H9 (cell line): Measurements from ENCODE around the gene TMEM208. TPM values are rescaled to one million over a fixed set of nuclear protein-coding genes. Genes with fewer than 3 reads are reported as not detected.

Experiments used
- DNase-seq: peaks from one replicate; pipeline ENCODE4 v3.0.0-alpha.2; 2017
- H2AFZ ChIP-seq: one replicate; pipeline ENCODE4 v1.6.1; 2013; ENCODE audit warnings: mild to moderate bottlenecking, low read length, control low read depth, moderate library complexity
- H2AK5ac ChIP-seq: 2 replicates; pipeline ENCODE4 v1.6.1; 2013; ENCODE audit warnings: low read length, control low read depth, mixed read lengths; ENCODE audit not compliant: insufficient read length
- H2BK120ac ChIP-seq: one replicate; pipeline ENCODE4 v1.6.1; 2013; ENCODE audit warnings: low read depth, mild to moderate bottlenecking, low read length, control low read depth, inconsistent platforms; ENCODE audit not compliant: poor library complexity, severe bottlenecking
- H2BK12ac ChIP-seq: 2 replicates; pipeline ENCODE4 v1.6.1; 2013; ENCODE audit warnings: low read length, control low read depth, mixed read lengths, low read depth; ENCODE audit not compliant: insufficient read length
- H2BK15ac ChIP-seq: 2 replicates; pipeline ENCODE4 v1.6.1; 2013; ENCODE audit warnings: low read depth, low read length, control low read depth
- H2BK20ac ChIP-seq: one replicate; pipeline ENCODE4 v1.6.1; 2013; ENCODE audit warnings: low read depth, mild to moderate bottlenecking, low read length, control low read depth, inconsistent platforms; ENCODE audit not compliant: poor library complexity, severe bottlenecking
- H2BK5ac ChIP-seq: 2 replicates; pipeline ENCODE4 v1.6.1; 2013; ENCODE audit warnings: low read length, control low read depth, mixed read lengths; ENCODE audit not compliant: insufficient read length
- H3K14ac ChIP-seq: 2 replicates; pipeline ENCODE4 v1.6.1; 2013; ENCODE audit warnings: low read length, control low read depth; ENCODE audit not compliant: insufficient read depth
- H3K18ac ChIP-seq: 2 replicates; pipeline ENCODE4 v1.6.1; 2013; ENCODE audit warnings: low read depth, mild to moderate bottlenecking, mixed read lengths, low read length, control low read depth; ENCODE audit not compliant: insufficient read length
- H3K23ac ChIP-seq: 2 replicates; pipeline ENCODE4 v1.6.1; 2013; ENCODE audit warnings: low read length, control low read depth, mixed read lengths, low read depth; ENCODE audit not compliant: insufficient read length
- H3K23me2 ChIP-seq: 2 replicates; pipeline ENCODE4 v1.6.1; 2013; ENCODE audit warnings: low read depth, mild to moderate bottlenecking, mixed read lengths, low read length, control low read depth; ENCODE audit not compliant: insufficient read length, poor library complexity, severe bottlenecking
- H3K27ac ChIP-seq: 2 replicates; pipeline ENCODE4 v1.5.1; 2013; ENCODE audit warnings: low read length, control low read depth, mixed read lengths, low read depth; ENCODE audit not compliant: insufficient read length
- H3K27me3 ChIP-seq: 2 replicates; pipeline ENCODE4 v1.6.1; 2013; ENCODE audit warnings: low read length, control low read depth, inconsistent platforms; ENCODE audit not compliant: insufficient read depth
- H3K4ac ChIP-seq: 2 replicates; pipeline ENCODE4 v1.6.1; 2013; ENCODE audit warnings: low read depth, mild to moderate bottlenecking, control low read depth, inconsistent platforms, low read length, moderate library complexity
- H3K4me1 ChIP-seq: 2 replicates; pipeline ENCODE4 v1.6.1; 2013; ENCODE audit warnings: low read length, control low read depth, inconsistent platforms; ENCODE audit not compliant: insufficient read depth
- H3K4me2 ChIP-seq: 2 replicates; pipeline ENCODE4 v1.6.1; 2013; ENCODE audit warnings: low read length, control low read depth, mixed read lengths; ENCODE audit not compliant: insufficient read length, insufficient read depth
- H3K56ac ChIP-seq: 2 replicates; pipeline ENCODE4 v1.6.1; 2013; ENCODE audit warnings: low read depth, mild to moderate bottlenecking, mixed read lengths, low read length, control low read depth; ENCODE audit not compliant: insufficient read length
- H3K79me1 ChIP-seq: 2 replicates; pipeline ENCODE4 v1.6.1; 2013; ENCODE audit warnings: low read depth, mild to moderate bottlenecking, moderate library complexity, low read length, control low read depth, inconsistent platforms; ENCODE audit not compliant: insufficient read depth, poor library complexity, severe bottlenecking
- H3K79me2 ChIP-seq: 2 replicates; pipeline ENCODE4 v1.6.1; 2013; ENCODE audit warnings: low read length, control low read depth, inconsistent platforms; ENCODE audit not compliant: insufficient read depth
- H3K9ac ChIP-seq: 2 replicates; pipeline ENCODE4 v1.6.1; 2013; ENCODE audit warnings: low read length, control low read depth, mixed read lengths; ENCODE audit not compliant: insufficient read length; ENCODE audit errors: extremely low read depth
- H3K9me3 ChIP-seq: one replicate; pipeline ENCODE4 v1.6.1; 2013; ENCODE audit warnings: low read depth, low read length, inconsistent platforms; ENCODE audit not compliant: control insufficient read depth
- H3T11ph ChIP-seq: one replicate; pipeline ENCODE4 v1.6.1; 2013; ENCODE audit warnings: mild to moderate bottlenecking, low read length, control low read depth, inconsistent platforms
- H4K20me1 ChIP-seq: one replicate; pipeline ENCODE4 v1.6.1; 2013; ENCODE audit not compliant: control insufficient read depth, insufficient read length, insufficient read depth
- H4K5ac ChIP-seq: 2 replicates; pipeline ENCODE4 v1.6.1; 2013; ENCODE audit warnings: low read depth, mild to moderate bottlenecking, mixed read lengths, low read length, control low read depth; ENCODE audit not compliant: insufficient read length
- H4K8ac ChIP-seq: replicated peaks from 2 replicates; pipeline ENCODE4 v1.6.1; 2013; ENCODE audit warnings: low read length, control low read depth, mixed read lengths, low read depth; ENCODE audit not compliant: insufficient read length
- H4K91ac ChIP-seq: 2 replicates; pipeline ENCODE4 v1.6.1; 2013; ENCODE audit warnings: low read depth, mild to moderate bottlenecking, moderate library complexity, mixed read lengths, low read length, control low read depth; ENCODE audit not compliant: insufficient read length
- H3K27ac Mint-ChIP-seq, 3 experiments: 2 replicates in 2 of 3; 3 replicates in 1 of 3; pipeline ENCODE4 v1.8.0; 2020 to 2021; ENCODE audit warnings: mixed read lengths in 3 of 3, mild to moderate bottlenecking in 1 of 3, moderate library complexity in 1 of 3
- H3K27me3 Mint-ChIP-seq: 2 replicates; pipeline ENCODE4 v1.8.0; 2021; ENCODE audit warnings: low read depth, mild to moderate bottlenecking, moderate library complexity, mixed read lengths
- H3K36me3 Mint-ChIP-seq, 3 experiments: 2 replicates in 2 of 3; 3 replicates in 1 of 3; pipeline ENCODE4 v1.8.0; 2020 to 2021; ENCODE audit warnings: low read depth in 3 of 3, mixed read lengths in 3 of 3; ENCODE audit not compliant: insufficient read depth in 1 of 3
- H3K4me1 Mint-ChIP-seq, 2 experiments: 2 replicates each; pipeline ENCODE4 v1.8.0; 2020; ENCODE audit warnings: mixed read lengths in 2 of 2
- H3K4me3 Mint-ChIP-seq, 2 experiments: 2 replicates in 1 of 2; 3 replicates in 1 of 2; pipeline ENCODE4 v1.8.0; 2020 to 2021; ENCODE audit warnings: mild to moderate bottlenecking in 2 of 2, mixed read lengths in 2 of 2, moderate library complexity in 1 of 2
- H3K9me3 Mint-ChIP-seq, 2 experiments: 2 replicates in 1 of 2; 3 replicates in 1 of 2; pipeline ENCODE4 v1.8.0; 2020; ENCODE audit warnings: mild to moderate bottlenecking in 2 of 2, mixed read lengths in 2 of 2, moderate library complexity in 1 of 2
- WGBS: extraction: QIAGEN DNeasy Blood & Tissue Kit; methylation state at CpG from one replicate; pipeline ENCODE4 v1.1.7; 2013; ENCODE audit warnings: missing lambda C conversion rate, low lambda C conversion rate, mixed read lengths; ENCODE audit not compliant: insufficient read length; ENCODE audit errors: extremely low coverage; 5-methylcytosine and 5-hydroxymethylcytosine counted together
- total RNA-seq: library from RNA; stranded (reverse); gene quantifications from 2 replicates; pipeline ENCODE4 v1.2.1, GENCODE V29; 2021
- TF ChIP-seq, protein P1 (sequence below): fragments of 200-600 bp; sonication (generic); conservative IDR thresholded peaks from 3 replicates; pipeline ENCODE4 v1.8.0; 2021; ENCODE audit warnings: antibody characterized with exemption, mild to moderate bottlenecking

Gene TMEM208
- total RNA-seq, 1 experiment from 2014 or later = 42.6 TPM

- no peak for DNase-seq
- Histone ChIP-seq H3K27me3 (no peaks in the 10 kb centered on the region; the same call in 1 of the 2 replicates), H2AK5ac (no peak overlapping the region), H4K91ac (no peak overlapping the region), H3K23ac (no peak overlapping the region), H2BK12ac (no peak overlapping the region), H2BK20ac (no peak overlapping the region), H3K9me3 (no peaks in the 10 kb centered on the region), H2BK15ac (no peak overlapping the region), H3K4me2 (no peak overlapping the region), H2BK5ac (no peak overlapping the region), H2BK120ac (no peak overlapping the region), H3K14ac (no peak overlapping the region), H3K79me1 (no peaks in the 10 kb centered on the region), H3K79me2 (no peaks in the 10 kb centered on the region), H3K27ac (no peak overlapping the region), H2AFZ (no peak overlapping the region), H4K8ac (no peak overlapping the region), H4K20me1 (no peaks in the 10 kb centered on the region), H4K5ac (no peak overlapping the region), H3K23me2 (no peaks in the 10 kb centered on the region), H3T11ph (no peak overlapping the region), H3K56ac (no peak overlapping the region), H3K9ac (no peak overlapping the region), H3K18ac (no peak overlapping the region), H3K4ac (no peak overlapping the region), H3K4me1 (no peaks in the 10 kb centered on the region)
- Mint-ChIP-seq H3K27me3 (peaks cover 3% of the 10 kb centered on the region), H3K9me3 (no peaks in the 10 kb centered on the region), H3K36me3 (no peaks in the 10 kb centered on the region; a peak in 1 of 7 replicates), H3K4me3 (no peak overlapping the region), H3K27ac (peak overlapping the region in 1 of 3 experiments; percentile 18; a peak in 1 of 7 replicates), H3K4me1 (peaks cover 0 to 4% of the 10 kb centered on the region in 2 experiments; a peak in 1 of 4 replicates)
- TF ChIP-seq, protein P1, sequence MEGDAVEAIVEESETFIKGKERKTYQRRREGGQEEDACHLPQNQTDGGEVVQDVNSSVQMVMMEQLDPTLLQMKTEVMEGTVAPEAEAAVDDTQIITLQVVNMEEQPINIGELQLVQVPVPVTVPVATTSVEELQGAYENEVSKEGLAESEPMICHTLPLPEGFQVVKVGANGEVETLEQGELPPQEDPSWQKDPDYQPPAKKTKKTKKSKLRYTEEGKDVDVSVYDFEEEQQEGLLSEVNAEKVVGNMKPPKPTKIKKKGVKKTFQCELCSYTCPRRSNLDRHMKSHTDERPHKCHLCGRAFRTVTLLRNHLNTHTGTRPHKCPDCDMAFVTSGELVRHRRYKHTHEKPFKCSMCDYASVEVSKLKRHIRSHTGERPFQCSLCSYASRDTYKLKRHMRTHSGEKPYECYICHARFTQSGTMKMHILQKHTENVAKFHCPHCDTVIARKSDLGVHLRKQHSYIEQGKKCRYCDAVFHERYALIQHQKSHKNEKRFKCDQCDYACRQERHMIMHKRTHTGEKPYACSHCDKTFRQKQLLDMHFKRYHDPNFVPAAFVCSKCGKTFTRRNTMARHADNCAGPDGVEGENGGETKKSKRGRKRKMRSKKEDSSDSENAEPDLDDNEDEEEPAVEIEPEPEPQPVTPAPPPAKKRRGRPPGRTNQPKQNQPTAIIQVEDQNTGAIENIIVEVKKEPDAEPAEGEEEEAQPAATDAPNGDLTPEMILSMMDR = no peak
- no CpG with 5 or more reads among the region's 11 CpGs for WGBS
These were observed 44.0 kb downstream of the TMEM208 start for GRCh38 chr16:67270931-67271338.
